ENCODE data around the gene RIGI. TPM values are rescaled to one million over a fixed set of nuclear protein-coding genes. Genes with fewer than 3 reads are reported as not detected.

The RIGI gene
- 10.2 TPM for total RNA-seq

DNA sequence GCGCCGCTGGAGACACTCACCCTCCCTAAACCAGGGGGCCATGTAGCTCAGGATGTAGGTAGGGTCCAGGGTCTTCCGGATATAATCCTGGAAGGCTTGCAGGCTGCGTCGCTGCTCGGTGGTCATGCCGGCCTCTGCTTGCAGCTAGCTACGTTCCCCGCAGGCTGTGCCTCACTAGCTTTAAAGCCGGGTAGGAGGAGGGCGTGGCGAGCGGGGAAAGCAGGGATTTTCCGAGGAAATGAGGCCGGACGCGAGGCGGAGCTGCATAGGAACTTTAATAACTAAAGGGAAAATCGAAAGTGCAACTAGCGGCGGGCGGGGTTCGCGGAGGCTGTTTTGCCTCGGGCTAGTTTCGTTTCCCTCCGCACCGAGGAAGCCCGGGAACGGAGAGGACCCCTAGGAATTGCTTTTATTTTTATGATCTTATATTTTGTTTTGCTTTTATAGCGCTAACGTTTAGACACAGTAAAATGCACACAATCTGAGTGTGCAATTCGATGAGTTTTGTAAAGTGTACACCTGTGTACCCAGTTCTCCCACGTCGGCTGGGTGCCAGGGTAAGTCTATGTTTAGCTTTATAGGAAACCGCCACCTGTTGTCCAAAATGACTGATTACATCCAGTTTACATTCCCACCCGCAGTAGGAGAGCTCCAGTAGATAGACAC, at the start of gene RIGI:
TSS of gene RIGI (minus strand) at position 156 of the 666 bp plus-strand sequence. CDS start at position 126, 30 bp downstream.

DNA sequence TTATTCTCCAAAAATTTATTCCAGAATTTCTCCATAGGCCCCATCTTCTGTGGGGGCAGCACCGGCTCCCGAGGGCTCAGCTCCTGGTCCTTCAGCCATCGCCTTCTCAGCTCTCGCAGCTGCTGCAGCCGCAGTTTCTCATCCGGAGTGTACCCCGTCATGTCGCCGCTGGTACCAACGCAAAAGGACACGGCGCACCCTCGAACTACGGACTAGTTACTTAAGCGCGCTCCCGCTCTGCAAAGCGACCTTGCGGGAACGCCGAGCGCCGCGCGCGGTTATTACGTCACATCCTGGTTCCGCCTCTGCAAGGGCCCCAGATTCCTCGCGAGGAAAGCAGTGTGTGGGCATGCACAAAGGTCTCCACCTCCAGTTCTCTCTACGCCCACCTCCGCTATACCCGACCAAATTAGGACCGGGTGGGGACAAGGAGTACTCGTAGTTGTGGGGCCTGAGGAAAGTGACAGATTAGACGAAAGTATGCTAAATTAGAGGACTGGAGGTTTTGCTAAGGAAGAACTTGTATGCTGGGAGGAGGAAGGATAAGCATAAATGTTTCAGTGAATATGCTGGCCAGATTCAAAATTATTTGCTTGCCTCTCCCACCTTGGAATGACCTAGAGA, 47.0 kb upstream of the RIGI start, which contains the start of gene NDUFB6:
TSS of gene NDUFB6 (minus strand) at position 260 of the 624 bp plus-strand sequence. CDS start at position 161, 99 bp downstream.

DNA sequence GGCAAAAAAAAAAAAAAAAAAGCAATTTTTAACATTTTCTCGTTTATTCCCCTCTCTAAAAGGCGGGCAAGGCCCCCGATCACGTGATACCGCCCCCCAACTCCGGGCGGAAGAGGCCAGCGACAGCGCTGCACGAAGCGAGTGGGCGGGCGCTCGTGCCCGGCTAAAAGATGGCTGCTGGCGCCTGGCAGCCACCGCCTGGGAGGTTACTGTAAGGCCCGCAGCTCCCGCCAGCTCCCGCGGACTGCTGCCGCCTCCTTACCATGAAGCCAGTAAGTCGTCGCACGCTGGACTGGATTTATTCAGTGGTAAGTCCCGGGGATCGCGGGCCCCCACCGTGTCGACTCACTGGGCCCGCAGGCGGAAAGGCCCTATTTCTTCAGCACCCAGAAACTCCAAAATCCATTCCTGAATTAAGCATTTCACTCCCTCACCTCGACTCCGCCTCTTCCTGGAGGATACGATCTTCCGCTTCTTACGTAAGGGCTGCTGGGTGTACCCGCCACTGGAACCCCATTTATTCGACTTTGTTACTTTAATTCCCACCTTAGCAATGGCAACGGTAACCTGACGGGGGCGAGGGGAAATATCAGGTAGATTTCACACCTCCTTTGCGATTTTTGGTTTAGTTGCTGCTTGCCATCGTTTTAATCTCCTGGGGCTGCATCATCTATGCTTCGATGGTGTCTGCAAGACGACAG, 26.3 kb upstream of the RIGI start, which contains the start of the genes SMIM27 and TOPORS:
TSS of gene SMIM27 (plus strand) at position 156 of the 701 bp plus-strand sequence. CDS start at position 264, 108 bp downstream.
TSS of gene TOPORS (minus strand) at position 415 of the 701 bp plus-strand sequence. CDS start at position 265, 150 bp downstream.

Other genes starting within 250 kb of the RIGI start
- gene ACO1, start 141.6 kb downstream of the RIGI start, total RNA-seq = 27.5 TPM
- gene SMIM27, start 26.1 kb upstream of the RIGI start, total RNA-seq = 3.3 TPM
- gene TOPORS, start 26.4 kb upstream of the RIGI start, total RNA-seq = 47.6 TPM
- 61.1 TPM for gene NDUFB6, start 47.0 kb upstream of the RIGI start, total RNA-seq
- not detected for gene TAF1L, start 109.5 kb upstream of the RIGI start, total RNA-seq

Data from camera-type eye (tissue), 1 donor.